WERI-Rb-1 (cell line): Measurements from ENCODE around the gene CLCN5.

Source experiments
- DNase-seq: peaks from one replicate; pipeline ENCODE4 v3.0.0-alpha.2; 2020
- H3K27ac ChIP-seq: fragments of 250-450 bp; sonication (Bioruptor Pico); 2 replicates; pipeline ENCODE4 v1.5.1; 2020; ENCODE audit warnings: mild to moderate bottlenecking, moderate library complexity
- H3K27me3 ChIP-seq: fragments of 250-450 bp; sonication (Bioruptor Pico); 2 replicates; pipeline ENCODE4 v1.5.1; 2021; ENCODE audit warnings: mild to moderate bottlenecking, low read depth, moderate library complexity; ENCODE audit not compliant: insufficient read depth, severe bottlenecking
- H3K36me3 ChIP-seq: fragments of 250-450 bp; sonication (Bioruptor Pico); 2 replicates; pipeline ENCODE4 v1.5.1; 2020; ENCODE audit warnings: mild to moderate bottlenecking, moderate library complexity
- H3K4me3 ChIP-seq: 2 replicates; pipeline ENCODE4 v1.5.1; 2011; ENCODE audit warnings: low read depth, mild to moderate bottlenecking, control low read depth, low read length
- H3K9me3 ChIP-seq: fragments of 250-450 bp; sonication (Bioruptor Pico); 2 replicates; pipeline ENCODE4 v1.5.1; 2021; ENCODE audit warnings: mild to moderate bottlenecking, moderate library complexity; ENCODE audit not compliant: severe bottlenecking
- CTCF ChIP-seq: IDR thresholded peaks from 2 replicates; pipeline ENCODE4 v1.5.1; 2011; ENCODE audit warnings: low read depth, mild to moderate bottlenecking, control low read depth, inconsistent platforms, low read length

Gene CLCN5

GRCh38 chrX:49922291-49923241 is at the start of gene CLCN5:
TSS of gene CLCN5 (plus strand) at chrX:49922596. CDS start at chrX:49925299, 2,703 bp downstream.
- peak within 1 kb of the TSS; percentile 80 for H3K4me3 ChIP-seq
- peak; percentile 95 for DNase-seq
- H3K9me3 ChIP-seq: no peaks in the 10 kb centered on the region
- H3K36me3 ChIP-seq: no peaks in the 10 kb centered on the region; the same call in 1 of the 2 replicates
- peaks cover 2% of the 10 kb centered on the region for H3K27me3 ChIP-seq
- no peak for TF ChIP-seq CTCF
- H3K27ac ChIP-seq: peak within 1 kb of the TSS; percentile 69

GRCh38 chrX:49876750-49877149 is 45.6 kb upstream of the CLCN5 start:
- no peak for DNase-seq
- no peak overlapping the region for H3K4me3 ChIP-seq

GRCh38 chrX:49877397-49878101 is 44.8 kb upstream of the CLCN5 start:
- H3K27ac ChIP-seq: no peak overlapping the region
- H3K27me3 ChIP-seq: peaks cover 31% of the 10 kb centered on the region
- DNase-seq: no peak
- no peak overlapping the region for H3K4me3 ChIP-seq
- TF ChIP-seq CTCF: no peak
- H3K9me3 ChIP-seq: no peaks in the 10 kb centered on the region
- H3K36me3 ChIP-seq: no peaks in the 10 kb centered on the region

More at GRCh38 chrX:49876750-49877149, 45.6 kb upstream of the CLCN5 start:
- Histone ChIP-seq H3K36me3 (no peaks in the 10 kb centered on the region), H3K27me3 (peaks cover 37% of the 10 kb centered on the region), H3K9me3 (no peaks in the 10 kb centered on the region), H3K27ac (no peak overlapping the region)
- peak; percentile 39; the same call in 1 of the 2 replicates for TF ChIP-seq CTCF

- DNase-seq: no peak
- no peak for TF ChIP-seq CTCF
- H3K9me3 ChIP-seq: no peaks in the 10 kb centered on the region
- H3K27me3 ChIP-seq: peaks cover 29% of the 10 kb centered on the region
- peak overlapping the region; percentile 51 for H3K4me3 ChIP-seq
- no peak overlapping the region for H3K27ac ChIP-seq
- no peaks in the 10 kb centered on the region for H3K36me3 ChIP-seq
Measured at GRCh38 chrX:49878128-49878833, 44.1 kb upstream of the CLCN5 start.

- peak within 1 kb of the TSS; percentile 51 for H3K4me3 ChIP-seq
- peaks cover 24% of the 10 kb centered on the region for H3K27me3 ChIP-seq
- peak; percentile 77 for DNase-seq
- no peaks in the 10 kb centered on the region for H3K9me3 ChIP-seq
- H3K27ac ChIP-seq: peak within 1 kb of the TSS; percentile 56
- peak; percentile 46 for TF ChIP-seq CTCF
- H3K36me3 ChIP-seq: no peaks in the 10 kb centered on the region
Measured at GRCh38 chrX:49878834-49879655, 43.4 kb upstream of the CLCN5 start, which contains the start of gene USP27X. TSS of gene USP27X (plus strand) at chrX:49879484. CDS start at chrX:49880308, 824 bp downstream.
